OCI-LY7 (cell line): ENCODE data around the gene SP140L. TPM values are rescaled to one million over a fixed set of nuclear protein-coding genes. Genes with fewer than 3 reads are reported as not detected.
"Not testable (repeated sequence)": the region's sequence is repeated elsewhere in the genome, so short reads cannot be mapped to it uniquely, and the experiment has no call there.

ENCODE experiments used
- BruUV-seq: library from RNA; stranded (reverse); fragments of 400-500 nt; replicated peaks from 2 replicates; lab custom pipeline; 2021; lab: Mats Ljungman, UMichigan
- CTCF ChIA-PET: fragments of 300-600 bp; sonication (Branson Sonifier 250); formaldehyde crosslinking; loops from one replicate; lab custom pipeline; 2022; ENCODE audit warnings: antibody characterized with exemption; ENCODE audit not compliant: unreplicated experiment; lab: Charles Lee
- POLR2A ChIA-PET: fragments of 300-600 bp; sonication (Branson Sonifier 250); formaldehyde crosslinking; loops from one replicate; lab custom pipeline; 2022; ENCODE audit warnings: antibody characterized with exemption; lab: Charles Lee
- DNase-seq: peaks from one replicate; pipeline ENCODE4 v3.0.0-alpha.2; 2015; ENCODE audit warnings: low spot score
- H2AFZ ChIP-seq: fragments of 200-600 bp; sonication (generic), shearing (Covaris generic); 2 replicates; pipeline ENCODE4 v1.6.1; 2014; ENCODE audit warnings: mild to moderate bottlenecking, antibody characterized with exemption, low read length, moderate library complexity
- H3K27ac ChIP-seq: fragments of 200-600 bp; sonication (generic); 2 replicates; pipeline ENCODE4 v1.5.1; 2014; ENCODE audit warnings: mixed run types, low read depth, mild to moderate bottlenecking, moderate library complexity, low read length, inconsistent platforms; ENCODE audit not compliant: poor library complexity, severe bottlenecking
- H3K36me3 ChIP-seq: fragments of 200-600 bp; sonication (generic); 2 replicates; pipeline ENCODE4 v1.6.1; 2014; ENCODE audit warnings: mild to moderate bottlenecking, antibody characterized with exemption, low read length, moderate library complexity, mixed read lengths; ENCODE audit not compliant: insufficient read depth
- H3K4me1 ChIP-seq: fragments of 200-600 bp; sonication (generic); 2 replicates; pipeline ENCODE4 v1.5.1; 2014; ENCODE audit warnings: mild to moderate bottlenecking, low read length; ENCODE audit not compliant: insufficient read depth, poor library complexity, severe bottlenecking
- H3K4me2 ChIP-seq: fragments of 200-600 bp; sonication (generic); 2 replicates; pipeline ENCODE4 v1.6.1; 2014; ENCODE audit warnings: mild to moderate bottlenecking, low read length
- H3K4me3 ChIP-seq: fragments of 200-600 bp; sonication (generic); 2 replicates; pipeline ENCODE4 v1.5.1; 2014; ENCODE audit warnings: mild to moderate bottlenecking, low read depth, low read length; ENCODE audit not compliant: poor library complexity, severe bottlenecking
- H3K79me2 ChIP-seq: fragments of 200-600 bp; sonication (generic); 2 replicates; pipeline ENCODE4 v1.6.1; 2016; ENCODE audit warnings: low read depth, mild to moderate bottlenecking, low read length, moderate library complexity, mixed read lengths; ENCODE audit not compliant: insufficient read depth
- H3K9me2 ChIP-seq: fragments of 200-600 bp; sonication (generic); 2 replicates; pipeline ENCODE4 v1.6.1; 2016; ENCODE audit warnings: mild to moderate bottlenecking, low read length, mixed read lengths; ENCODE audit not compliant: insufficient read depth
- H3K9me3 ChIP-seq: fragments of 200-600 bp; sonication (generic); 2 replicates; pipeline ENCODE4 v1.6.1; 2014; ENCODE audit warnings: mild to moderate bottlenecking, mixed run types, low read length, mixed read lengths
- H4K20me1 ChIP-seq: fragments of 200-600 bp; sonication (generic); 2 replicates; pipeline ENCODE4 v1.6.1; 2014; ENCODE audit warnings: mild to moderate bottlenecking, antibody characterized with exemption, low read length, moderate library complexity, mixed read lengths; ENCODE audit not compliant: insufficient read depth
- EZH2phosphoT487 ChIP-seq: fragments of 200-600 bp; sonication (generic); IDR thresholded peaks from 2 replicates; pipeline ENCODE4 v1.6.1; 2018; ENCODE audit warnings: low read depth, borderline replicate concordance, mild to moderate bottlenecking, mixed run types, antibody characterized with exemption, low read length, moderate library complexity, mixed read lengths
- intact Hi-C: fragments of 100-400 bp; cut with micrococcal nuclease; formaldehyde crosslinking; loops from one replicate; pipeline ENCODE4 v1.10.0; 2022; ENCODE audit not compliant: unreplicated experiment
- total RNA-seq, 2 experiments: library from RNA; depleted of rRNA in 1 of 2; stranded (reverse); fragments of >200 nt in 1 of 2; shearing (Covaris generic) in 1 of 2; gene quantifications; 2 replicates each; pipeline ENCODE4 v1.2.3, GENCODE V29; 2014 to 2022
- TF ChIP-seq, protein P1 (sequence below): fragments of 200-600 bp; sonication (generic); conservative IDR thresholded peaks from 2 replicates; pipeline ENCODE4 v1.5.1; 2014; ENCODE audit warnings: mild to moderate bottlenecking, antibody characterized with exemption, low read length, moderate library complexity, mixed read lengths

The SP140L gene
- total RNA-seq, 2 experiments from 2014 or later: 10.4 to 19.3 TPM

DNA sequence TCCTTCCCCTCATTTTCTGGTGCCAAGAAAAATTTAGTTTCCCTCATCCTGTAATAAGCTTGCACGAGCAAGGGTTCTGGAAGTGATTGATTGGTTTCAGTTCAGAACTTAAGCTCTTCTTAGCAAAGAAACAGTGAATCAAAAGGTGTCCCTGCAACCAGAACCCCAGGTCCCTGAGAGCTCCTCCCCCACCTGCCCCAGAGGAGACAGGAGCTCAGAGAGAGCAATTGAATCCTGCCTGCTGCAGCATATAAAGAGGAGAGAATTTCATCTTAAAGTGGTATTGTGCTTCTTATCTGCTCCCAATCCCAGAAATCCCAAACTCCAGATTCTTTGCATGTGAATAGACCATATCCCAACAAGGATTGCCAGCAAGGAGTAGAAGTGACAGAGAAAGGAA lies 15.4 kb upstream of the SP140L start:
- H2AFZ ChIP-seq, H3K36me3 ChIP-seq, H3K4me2 ChIP-seq, intact Hi-C loops, H3K9me2 ChIP-seq, H4K20me1 ChIP-seq, H3K9me3 ChIP-seq, H3K4me3 ChIP-seq, H3K27ac ChIP-seq, BruUV-seq, CTCF ChIA-PET, DNase-seq, H3K79me2 ChIP-seq, H3K4me1 ChIP-seq: not testable (repeated sequence)
- POLR2A ChIA-PET: interaction anchor here (0.7 kb wide), 1 partner anchor 494 kb away, joined by 3 read pairs; no protein-coding TSS in a partner anchor

DNA sequence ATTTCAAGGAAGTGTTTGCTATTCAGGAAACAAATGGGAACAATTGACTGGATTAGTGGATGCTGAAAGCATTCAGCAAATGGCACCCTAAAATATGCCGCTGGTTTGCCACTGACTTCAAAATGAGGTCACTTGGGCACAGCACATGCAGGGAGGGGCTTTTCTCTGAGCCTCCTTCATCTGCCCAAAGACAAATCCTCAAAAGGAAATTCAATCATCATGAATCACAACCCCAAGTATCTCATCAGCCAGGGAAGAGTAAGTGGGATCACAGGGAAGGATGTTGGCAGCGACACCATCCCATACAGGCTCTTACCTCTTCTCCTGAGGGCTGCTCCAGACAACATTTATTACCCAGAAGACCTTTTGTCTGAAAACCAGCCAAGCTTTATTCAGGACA lies 14.4 kb upstream of the SP140L start:
- Histone ChIP-seq H3K4me3 (no peak overlapping the region), H3K27ac (no peak overlapping the region), H3K36me3 (no peaks in the 10 kb centered on the region), H3K79me2 (no peaks in the 10 kb centered on the region), H2AFZ (no peak overlapping the region), H3K4me1 (peaks cover 2% of the 10 kb centered on the region), H3K4me2 (no peak overlapping the region), H4K20me1 (no peaks in the 10 kb centered on the region), H3K9me2 (no peaks in the 10 kb centered on the region), H3K9me3 (no peaks in the 10 kb centered on the region)
- BruUV-seq: no TSS peak
- no peak for DNase-seq
- intact Hi-C loops: no loop called here
- POLR2A ChIA-PET: no interaction called here
- CTCF ChIA-PET: no interaction called here
- TF ChIP-seq, protein P1, sequence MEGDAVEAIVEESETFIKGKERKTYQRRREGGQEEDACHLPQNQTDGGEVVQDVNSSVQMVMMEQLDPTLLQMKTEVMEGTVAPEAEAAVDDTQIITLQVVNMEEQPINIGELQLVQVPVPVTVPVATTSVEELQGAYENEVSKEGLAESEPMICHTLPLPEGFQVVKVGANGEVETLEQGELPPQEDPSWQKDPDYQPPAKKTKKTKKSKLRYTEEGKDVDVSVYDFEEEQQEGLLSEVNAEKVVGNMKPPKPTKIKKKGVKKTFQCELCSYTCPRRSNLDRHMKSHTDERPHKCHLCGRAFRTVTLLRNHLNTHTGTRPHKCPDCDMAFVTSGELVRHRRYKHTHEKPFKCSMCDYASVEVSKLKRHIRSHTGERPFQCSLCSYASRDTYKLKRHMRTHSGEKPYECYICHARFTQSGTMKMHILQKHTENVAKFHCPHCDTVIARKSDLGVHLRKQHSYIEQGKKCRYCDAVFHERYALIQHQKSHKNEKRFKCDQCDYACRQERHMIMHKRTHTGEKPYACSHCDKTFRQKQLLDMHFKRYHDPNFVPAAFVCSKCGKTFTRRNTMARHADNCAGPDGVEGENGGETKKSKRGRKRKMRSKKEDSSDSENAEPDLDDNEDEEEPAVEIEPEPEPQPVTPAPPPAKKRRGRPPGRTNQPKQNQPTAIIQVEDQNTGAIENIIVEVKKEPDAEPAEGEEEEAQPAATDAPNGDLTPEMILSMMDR: no peak
- no peak for TF ChIP-seq EZH2phosphoT487

DNA sequence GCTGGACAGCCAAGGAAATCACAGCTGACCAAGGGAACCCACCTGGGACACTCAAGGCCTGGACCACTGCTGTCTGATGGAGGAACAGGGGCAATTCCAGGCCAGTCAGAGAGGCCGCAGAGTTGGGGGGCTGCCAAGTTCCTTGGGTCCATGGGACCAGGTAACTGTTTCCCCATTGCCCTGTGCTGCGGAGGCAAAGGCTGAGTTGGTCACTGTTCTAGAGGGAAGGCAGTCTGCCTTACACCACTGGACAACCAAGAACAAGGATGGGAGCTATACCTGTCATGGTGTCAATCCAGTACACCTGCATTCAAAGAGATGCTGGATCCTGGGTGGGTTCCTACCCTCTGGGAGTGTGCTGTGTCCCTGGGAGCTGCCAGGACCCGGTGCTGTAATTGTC lies 9.6 kb upstream of the SP140L start:
- no peak overlapping the region for H3K4me2 ChIP-seq
- H2AFZ ChIP-seq: no peak overlapping the region
- peaks cover 25% of the 10 kb centered on the region for H3K4me1 ChIP-seq
- no TSS peak for BruUV-seq
- no peaks in the 10 kb centered on the region for H3K79me2 ChIP-seq
- H3K9me2 ChIP-seq: no peaks in the 10 kb centered on the region
- H3K9me3 ChIP-seq: peaks cover under 1% of the 10 kb centered on the region; the same call in 1 of the 2 replicates
- TF ChIP-seq EZH2phosphoT487: no peak
- TF ChIP-seq, protein P1: no peak
- H3K36me3 ChIP-seq: no peaks in the 10 kb centered on the region
- DNase-seq: no peak
- no peaks in the 10 kb centered on the region for H4K20me1 ChIP-seq
- POLR2A ChIA-PET: interaction anchor here (0.9 to 3.0 kb wide), 4 partner anchors 10 to 138 kb away, joined by 3 to 14 read pairs (median 3); partner anchors contain the start of gene SP140L
- intact Hi-C loops: loop anchor here (5.0 kb wide), 2 partner anchors 90 to 110 kb away; partner anchors contain the start of gene SP140
- no peak overlapping the region for H3K4me3 ChIP-seq
- CTCF ChIA-PET: no interaction called here
- no peak overlapping the region for H3K27ac ChIP-seq
